Heart right ventricle (tissue), 16 donors: Measurements from ENCODE around the gene USPL1. TPM values are rescaled to one million over a fixed set of nuclear protein-coding genes. Genes with fewer than 3 reads are reported as not detected.

Experiments
- ATAC-seq, 8 donors: fragments of 200-7000 bp; cut with Tn5 transposase; one replicate each; pipeline ENCODE4 v1.9.1; 2020; ENCODE audit warnings: mild to moderate bottlenecking in 8 of 8, moderate library complexity in 8 of 8, moderate number of reproducible peaks in 1 of 8
- DNase-seq, 2 donors: peaks; one replicate each; pipeline ENCODE4 v3.0.0-alpha.2; 2020
- H3K27ac ChIP-seq, 10 donors: fragments of 200-600 bp; sonication (generic) in 2 of 10; one replicate each; pipeline versions ENCODE4 v1.5.0 to v1.8.0; 2020 to 2022; ENCODE audit warnings: mild to moderate bottlenecking in 3 of 10
- H3K27me3 ChIP-seq, 7 donors: fragments of 200-600 bp; one replicate each; pipeline ENCODE4 v1.8.0; 2021 to 2022; ENCODE audit warnings: mild to moderate bottlenecking in 2 of 7
- H3K36me3 ChIP-seq, 9 donors: fragments of 200-600 bp; sonication (generic) in 1 of 9; one replicate each; pipeline versions ENCODE4 v1.5.0 to v1.8.0; 2020 to 2022; ENCODE audit warnings: mild to moderate bottlenecking in 2 of 9
- H3K4me1 ChIP-seq, 9 donors: fragments of 200-600 bp; sonication (generic) in 1 of 9; one replicate each; pipeline versions ENCODE4 v1.5.0 to v1.8.0; 2020 to 2022; ENCODE audit warnings: mild to moderate bottlenecking in 4 of 9
- H3K4me3 ChIP-seq, 10 donors: fragments of 200-600 bp; sonication (generic) in 2 of 10; one replicate each; pipeline versions ENCODE4 v1.5.0 to v1.8.0; 2020 to 2022; ENCODE audit warnings: mild to moderate bottlenecking in 7 of 10, moderate library complexity in 2 of 10
- H3K9me3 ChIP-seq, 11 donors: fragments of 200-600 bp in 10 of 11; sonication (generic) in 2 of 11; one replicate each; pipeline versions ENCODE4 v1.5.0 to v1.8.0; 2013 to 2022; ENCODE audit warnings: mild to moderate bottlenecking in 2 of 11, control low read depth in 1 of 11, moderate library complexity in 1 of 11
- WGBS, 2 donors: extraction: QIAGEN DNeasy Blood & Tissue Kit; methylation state at CpG; one replicate each; pipeline ENCODE4 v1.1.7; 2013; ENCODE audit warnings: inconsistent platforms in 1 of 2; 5-methylcytosine and 5-hydroxymethylcytosine counted together
- intact Hi-C, 10 donors: fragments of 100-400 bp; cut with DNase I; formaldehyde crosslinking; loops; one replicate each; pipeline versions ENCODE4 v1.11.1 to v1.14.2; 2022
- polyA plus RNA-seq, 2 donors: library from polyadenylated mRNA; stranded (reverse); fragments of 200-250 nt; gene quantifications; one replicate each; pipeline ENCODE4 v1.2.3, GENCODE V29; 2013
- total RNA-seq, 10 donors: library from RNA; stranded (reverse); fragmentation: NEBNext Ultra II Directional in 3 of 10; extraction: Animal tissue kit (Norgen Biotek cat#: 25700) in 3 of 10; gene quantifications; one replicate each; pipeline versions ENCODE4 v1.2.1 to v1.2.4, GENCODE V29; 2021 to 2023
- TF ChIP-seq, protein P1 (sequence below), 9 donors: fragments of 200-600 bp; sonication (generic) in 2 of 9; IDR thresholded peaks; one replicate each; pipeline versions ENCODE4 v1.5.0 to v1.8.0; 2021 to 2022; ENCODE audit warnings: antibody characterized with exemption in 9 of 9, mild to moderate bottlenecking in 5 of 9, moderate library complexity in 1 of 9
- donor health status: Arrhythmogenic right ventricular cardiomyopathy.
- donor health status: ischemic (EF 13 %, LVEDD 7.1; RV severe dilation, severe dysfunction).
- donor health status: healthy with polysubstance abuse.
- donor health status: DM: no; HTN: yes; CAD: no.
- donor health status: DM: no; HTN: no; CAD: no.
- donor health status: ischemic (EF 25% LVEDD 6.9; RV normal size, moderate dysfunction).
- donor health status: ischemic (EF 25% LVEDD 5.7; RV mildly dilated, moderate dysfunction).
- donor health status: healthy.
- donor health status: DM: yes; HTN: yes; CAD: no.
- donor health status: Ischemic cardiomyopathy.
- donor health status: ischemic (EF 35%, LVEDD 5.7; RV mildly dilated, moderate dysfunction).
- donor health status: nonischemic (EF 11% LVEDD 7.7; RV severe dilation, severe dysfunction).
- donor health status: DM: yes; HTN: yes; CAD: no.
- donor health status: PGD.
- donor health status: ischemic (EF 29% LVEDD 5.4; RV normal size, mild dysfunction).
- donor health status: nonischemic (EF 23%, LVEDD 6.1; RV moderate dilation, normal function).

USPL1 gene
- total and polyA plus RNA-seq, 12 donors, result 4.9 to 10.6 (median 9.7) TPM

DNA sequence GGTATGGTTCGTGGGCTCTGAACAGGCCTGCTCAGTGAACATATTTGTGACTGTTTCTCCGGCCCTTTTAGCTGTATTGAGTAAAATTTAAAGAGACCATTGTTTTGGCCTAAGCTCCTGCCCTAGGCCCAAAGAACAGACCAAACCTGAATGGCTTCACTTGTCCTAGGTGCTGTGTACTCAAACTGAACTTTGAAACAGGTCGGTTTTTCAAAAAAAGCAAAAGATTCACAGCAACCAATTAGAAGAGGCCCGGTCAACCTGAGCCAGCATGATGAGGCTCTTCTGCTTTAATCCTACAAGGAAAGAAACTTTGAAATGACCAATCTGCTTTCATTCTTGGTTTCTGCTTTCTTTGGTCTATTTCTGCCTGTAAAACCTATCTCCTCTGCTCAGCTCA is 50.6 kb downstream of the USPL1 start:
- DNase-seq (no peak), ATAC-seq (no peak)
- H3K27ac ChIP-seq, result no peak overlapping the region
- peaks cover 0 to 18% (median under 1%) of the 10 kb centered on the region in 9 donors for H3K4me1 ChIP-seq
- TF ChIP-seq, protein P1, sequence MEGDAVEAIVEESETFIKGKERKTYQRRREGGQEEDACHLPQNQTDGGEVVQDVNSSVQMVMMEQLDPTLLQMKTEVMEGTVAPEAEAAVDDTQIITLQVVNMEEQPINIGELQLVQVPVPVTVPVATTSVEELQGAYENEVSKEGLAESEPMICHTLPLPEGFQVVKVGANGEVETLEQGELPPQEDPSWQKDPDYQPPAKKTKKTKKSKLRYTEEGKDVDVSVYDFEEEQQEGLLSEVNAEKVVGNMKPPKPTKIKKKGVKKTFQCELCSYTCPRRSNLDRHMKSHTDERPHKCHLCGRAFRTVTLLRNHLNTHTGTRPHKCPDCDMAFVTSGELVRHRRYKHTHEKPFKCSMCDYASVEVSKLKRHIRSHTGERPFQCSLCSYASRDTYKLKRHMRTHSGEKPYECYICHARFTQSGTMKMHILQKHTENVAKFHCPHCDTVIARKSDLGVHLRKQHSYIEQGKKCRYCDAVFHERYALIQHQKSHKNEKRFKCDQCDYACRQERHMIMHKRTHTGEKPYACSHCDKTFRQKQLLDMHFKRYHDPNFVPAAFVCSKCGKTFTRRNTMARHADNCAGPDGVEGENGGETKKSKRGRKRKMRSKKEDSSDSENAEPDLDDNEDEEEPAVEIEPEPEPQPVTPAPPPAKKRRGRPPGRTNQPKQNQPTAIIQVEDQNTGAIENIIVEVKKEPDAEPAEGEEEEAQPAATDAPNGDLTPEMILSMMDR (IDR thresholded peaks at IDR 0.05), result no peak
- 92 to 96% methylated on average over 4 of the region's 4 CpGs for WGBS, 2 donors
- no peaks in the 10 kb centered on the region for H3K9me3 ChIP-seq
- H3K4me3 ChIP-seq, result no peak overlapping the region
- no peaks in the 10 kb centered on the region for H3K27me3 ChIP-seq
- intact Hi-C loops, result no loop called here
- H3K36me3 ChIP-seq, result no peaks in the 10 kb centered on the region

DNA sequence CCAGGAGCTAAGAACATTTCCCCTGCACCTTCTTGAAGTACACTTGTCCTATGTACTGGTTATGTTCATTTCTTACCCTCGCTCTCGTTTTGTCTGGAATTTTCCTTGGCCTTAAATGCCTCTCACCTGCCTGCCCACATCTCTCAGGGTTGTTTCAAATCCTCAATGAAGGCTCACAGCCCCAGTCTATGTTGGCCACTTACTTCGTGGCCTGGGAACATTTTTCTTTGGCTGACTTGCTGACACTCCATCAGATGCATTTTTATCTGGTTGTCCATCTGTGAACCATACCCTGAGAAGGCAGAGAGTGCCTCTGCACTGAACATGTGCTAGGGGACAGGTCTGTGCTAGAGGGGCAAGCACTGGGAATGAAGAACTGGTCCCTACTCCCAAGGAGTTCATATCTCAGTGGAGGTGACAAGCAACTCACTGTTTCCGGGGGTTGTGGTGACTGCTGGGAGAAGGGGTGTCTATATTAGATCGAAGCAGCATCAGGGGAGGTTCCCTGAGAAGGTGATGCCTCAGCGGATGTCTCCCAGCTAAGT is 53.6 kb downstream of the USPL1 start:
- Histone ChIP-seq H3K27ac (no peak overlapping the region), H3K27me3 (no peaks in the 10 kb centered on the region), H3K36me3 (no peaks in the 10 kb centered on the region), H3K4me3 (no peak overlapping the region), H3K9me3 (no peaks in the 10 kb centered on the region), H3K4me1 (peaks cover 0 to 11% (median 7%) of the 10 kb centered on the region in 9 donors)
- DNase-seq (no peak), ATAC-seq (no peak)
- WGBS, 2 donors, result 91 to 92% methylated on average over 6 of the region's 6 CpGs
- TF ChIP-seq, protein P1 (IDR thresholded peaks at IDR 0.05), result no peak
- intact Hi-C loops, result loop anchor here in 5 of 10 donors (5.0 to 10.0 kb wide), 4 partner anchors 54 to 537 kb away; partner anchors contain the start of gene USPL1 (in 1 of the 5)

DNA sequence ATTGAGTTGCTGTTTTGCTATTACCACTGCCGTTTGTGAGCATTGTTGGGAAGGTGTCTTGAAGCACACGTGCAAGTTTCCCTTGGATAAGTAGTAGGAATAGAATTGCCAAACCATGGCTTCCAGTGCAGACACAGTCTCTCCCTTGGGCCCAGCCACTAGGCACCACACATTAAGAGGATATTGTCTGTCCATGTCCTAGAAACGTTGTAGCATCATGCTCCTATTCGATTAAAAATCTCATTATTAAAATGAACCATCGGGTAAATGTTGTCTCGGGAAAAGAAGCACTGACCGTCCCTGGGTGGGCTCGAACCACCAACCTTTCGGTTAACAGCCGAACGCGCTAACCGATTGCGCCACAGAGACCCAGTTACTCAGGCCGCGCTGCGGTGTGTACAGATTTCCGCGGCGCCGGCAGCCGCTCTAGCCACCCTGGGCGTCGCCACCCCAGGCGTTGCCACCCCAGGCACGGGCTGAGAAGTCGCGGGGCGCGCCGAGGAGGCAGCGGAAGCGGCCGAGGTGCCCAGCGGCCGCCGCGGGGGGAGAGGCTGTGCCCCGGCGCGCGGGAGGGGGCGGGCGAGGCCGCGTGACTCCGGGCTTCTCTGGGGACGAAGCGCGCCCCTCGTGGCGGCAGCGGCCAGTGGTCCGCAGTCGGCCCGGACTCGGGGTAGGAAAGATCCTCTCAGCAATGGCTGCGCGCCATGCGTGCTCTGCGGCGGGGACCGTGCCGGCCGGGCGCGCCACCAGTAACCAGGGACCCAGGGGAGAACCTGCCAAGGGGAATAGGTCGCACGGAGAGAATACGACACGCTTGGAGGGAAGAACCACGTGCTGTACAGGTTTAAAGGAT is 56.2 kb downstream of the USPL1 start:
- peaks cover 0 to 11% (median 7%) of the 10 kb centered on the region in 9 donors for H3K4me1 ChIP-seq
- intact Hi-C loops, result loop anchor here in 7 of 10 donors (1.0 to 10.0 kb wide), 6 partner anchors 57 to 539 kb away; partner anchors contain the start of gene USPL1 (in 2 of the 7)
- DNase-seq, result peak; percentile 86 to 90
- no peaks in the 10 kb centered on the region for H3K9me3 ChIP-seq
- H3K4me3 ChIP-seq, result peak overlapping the region in 9 of 10 donors; percentile 33 to 67 (median 59)
- no peaks in the 10 kb centered on the region for H3K36me3 ChIP-seq
- H3K27me3 ChIP-seq, result no peaks in the 10 kb centered on the region
- H3K27ac ChIP-seq, result peak overlapping the region; percentile 49 to 84 (median 76)
- TF ChIP-seq, protein P1 (IDR thresholded peaks at IDR 0.05), result peak; percentile 63 to 93 (median 81)
- 1 to 2% methylated on average over 71 to 72 of the region's 72 CpGs for WGBS, 2 donors
- peak; percentile 93 to 97 (median 96) for ATAC-seq

DNA sequence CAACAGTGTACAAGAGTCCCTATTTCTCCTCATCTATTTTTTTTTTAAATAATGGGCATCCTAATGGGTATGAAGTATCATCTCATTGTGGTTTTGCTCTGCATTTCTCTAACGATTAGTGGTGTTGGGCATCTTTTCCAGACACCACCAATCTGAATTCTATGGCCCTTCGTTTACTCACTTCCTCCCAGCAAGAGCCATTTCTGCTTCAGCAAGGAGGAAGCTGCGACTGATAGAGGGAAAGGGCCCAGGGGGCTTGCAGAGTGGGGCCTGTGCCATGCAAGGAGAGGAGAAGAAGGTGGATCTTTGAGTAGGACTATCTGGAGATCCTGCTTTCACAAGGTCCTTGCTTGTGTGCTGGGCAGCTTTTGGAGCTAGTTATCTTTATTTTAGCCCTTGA is 58.0 kb downstream of the USPL1 start:
- TF ChIP-seq, protein P1 (IDR thresholded peaks at IDR 0.05), result no peak
- WGBS, 2 donors, result 47 to 76% methylated on average over 3 of the region's 3 CpGs
- intact Hi-C loops, result loop anchor here in 8 of 10 donors (5.0 to 10.0 kb wide), 5 partner anchors 127 to 541 kb away; no protein-coding TSS in a partner anchor
- Histone ChIP-seq H3K4me1 (peaks cover 0 to 14% (median 7%) of the 10 kb centered on the region in 9 donors), H3K4me3 (no peak overlapping the region), H3K27me3 (no peaks in the 10 kb centered on the region), H3K27ac (peak overlapping the region in 1 of 10 donors; percentile 16), H3K36me3 (no peaks in the 10 kb centered on the region), H3K9me3 (no peaks in the 10 kb centered on the region)
- ATAC-seq, result no peak
- no peak for DNase-seq
